ENCODE measurements around the gene AHI1.
A peak's percentile ranks its signal among the peaks of the same experiment; 100 is the strongest.

Gene AHI1

GRCh38 chr6:135497412-135498184, at the start of gene AHI1 (continued):
- TF ChIP-seq PRDM1 (tag by site-specific recombination; IDR thresholded peaks at IDR 0.05) (no peak), OVOL3 (tag by site-specific recombination; IDR thresholded peaks at IDR 0.05) (no peak), ZNF394 (tag by site-specific recombination; IDR thresholded peaks at IDR 0.05; ENCODE audit: borderline replicate concordance) (no peak; the same call in 1 of the 2 replicates), SCRT2 (tag by site-specific recombination; IDR thresholded peaks at IDR 0.05) (no peak), ZNF324 (tag by site-specific recombination; IDR thresholded peaks at IDR 0.05) (peak; percentile 80), RBAK (tag by site-specific recombination; IDR thresholded peaks at IDR 0.05) (no peak), ZNF341 (tag by site-specific recombination; IDR thresholded peaks at IDR 0.05; ENCODE audit: low read depth) (peak; percentile 87), ZNF221 (tag by site-specific recombination; IDR thresholded peaks at IDR 0.05; ENCODE audit: borderline replicate concordance) (no peak), ZEB2 (tag by site-specific recombination; IDR thresholded peaks at IDR 0.05) (peak; percentile 92), ZNF211 (tag by site-specific recombination; IDR thresholded peaks at IDR 0.05; ENCODE audit: low read depth) (no peak), TRIM28 (IDR thresholded peaks at IDR 0.05; ENCODE audit: borderline replicate concordance, low read length) (peak; percentile 28; the same call in 1 of the 2 replicates), ZNF776 (tag by site-specific recombination; IDR thresholded peaks at IDR 0.05; ENCODE audit: borderline replicate concordance) (no peak), REST (tag by site-specific recombination; IDR thresholded peaks at IDR 0.05) (peak; percentile 67), ZNF629 (tag by site-specific recombination; IDR thresholded peaks at IDR 0.05) (peak; percentile 91), ZBTB17 (tag by site-specific recombination; IDR thresholded peaks at IDR 0.05) (peak; percentile 85), ZNF223 (tag by site-specific recombination; IDR thresholded peaks at IDR 0.05) (no peak), IKZF3 (tag by site-specific recombination; IDR thresholded peaks at IDR 0.05) (peak; percentile 64; the same call in 1 of the 2 replicates), ZNF114 (tag by site-specific recombination; IDR thresholded peaks at IDR 0.05) (no peak), ZNF157 (tag by site-specific recombination; IDR thresholded peaks at IDR 0.05) (no peak), MZF1 (tag by site-specific recombination; IDR thresholded peaks at IDR 0.05; ENCODE audit: borderline replicate concordance) (no peak), ZNF23 (tag by site-specific recombination; IDR thresholded peaks at IDR 0.05; ENCODE audit: borderline replicate concordance) (no peak), ZFHX2 (tag by site-specific recombination; conservative IDR thresholded peaks at IDR 0.05) (peak; percentile 94), ZNF510 (tag by site-specific recombination; IDR thresholded peaks at IDR 0.05; ENCODE audit: insufficient replicate concordance) (no peak), ZNF174 (tag by site-specific recombination; IDR thresholded peaks at IDR 0.05) (no peak), ZFP41 (tag by site-specific recombination; IDR thresholded peaks at IDR 0.05; ENCODE audit: borderline replicate concordance) (no peak), GLIS2 (tag by site-specific recombination; IDR thresholded peaks at IDR 0.05) (peak; percentile 88), ZNF19 (tag by site-specific recombination; IDR thresholded peaks at IDR 0.05; ENCODE audit: low read depth) (no peak)
- TF ChIP-seq, protein P1, sequence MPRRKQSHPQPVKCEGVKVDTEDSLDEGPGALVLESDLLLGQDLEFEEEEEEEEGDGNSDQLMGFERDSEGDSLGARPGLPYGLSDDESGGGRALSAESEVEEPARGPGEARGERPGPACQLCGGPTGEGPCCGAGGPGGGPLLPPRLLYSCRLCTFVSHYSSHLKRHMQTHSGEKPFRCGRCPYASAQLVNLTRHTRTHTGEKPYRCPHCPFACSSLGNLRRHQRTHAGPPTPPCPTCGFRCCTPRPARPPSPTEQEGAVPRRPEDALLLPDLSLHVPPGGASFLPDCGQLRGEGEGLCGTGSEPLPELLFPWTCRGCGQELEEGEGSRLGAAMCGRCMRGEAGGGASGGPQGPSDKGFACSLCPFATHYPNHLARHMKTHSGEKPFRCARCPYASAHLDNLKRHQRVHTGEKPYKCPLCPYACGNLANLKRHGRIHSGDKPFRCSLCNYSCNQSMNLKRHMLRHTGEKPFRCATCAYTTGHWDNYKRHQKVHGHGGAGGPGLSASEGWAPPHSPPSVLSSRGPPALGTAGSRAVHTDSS (tag by site-specific recombination; IDR thresholded peaks at IDR 0.05), result no peak
- TF ChIP-seq, protein P2, sequence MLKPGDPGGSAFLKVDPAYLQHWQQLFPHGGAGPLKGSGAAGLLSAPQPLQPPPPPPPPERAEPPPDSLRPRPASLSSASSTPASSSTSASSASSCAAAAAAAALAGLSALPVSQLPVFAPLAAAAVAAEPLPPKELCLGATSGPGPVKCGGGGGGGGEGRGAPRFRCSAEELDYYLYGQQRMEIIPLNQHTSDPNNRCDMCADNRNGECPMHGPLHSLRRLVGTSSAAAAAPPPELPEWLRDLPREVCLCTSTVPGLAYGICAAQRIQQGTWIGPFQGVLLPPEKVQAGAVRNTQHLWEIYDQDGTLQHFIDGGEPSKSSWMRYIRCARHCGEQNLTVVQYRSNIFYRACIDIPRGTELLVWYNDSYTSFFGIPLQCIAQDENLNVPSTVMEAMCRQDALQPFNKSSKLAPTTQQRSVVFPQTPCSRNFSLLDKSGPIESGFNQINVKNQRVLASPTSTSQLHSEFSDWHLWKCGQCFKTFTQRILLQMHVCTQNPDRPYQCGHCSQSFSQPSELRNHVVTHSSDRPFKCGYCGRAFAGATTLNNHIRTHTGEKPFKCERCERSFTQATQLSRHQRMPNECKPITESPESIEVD (tag by site-specific recombination; IDR thresholded peaks at IDR 0.05), result 0 out of 2 replicates have a peak, but pooled peaks have one; percentile 13
- TF ChIP-seq, protein P3, sequence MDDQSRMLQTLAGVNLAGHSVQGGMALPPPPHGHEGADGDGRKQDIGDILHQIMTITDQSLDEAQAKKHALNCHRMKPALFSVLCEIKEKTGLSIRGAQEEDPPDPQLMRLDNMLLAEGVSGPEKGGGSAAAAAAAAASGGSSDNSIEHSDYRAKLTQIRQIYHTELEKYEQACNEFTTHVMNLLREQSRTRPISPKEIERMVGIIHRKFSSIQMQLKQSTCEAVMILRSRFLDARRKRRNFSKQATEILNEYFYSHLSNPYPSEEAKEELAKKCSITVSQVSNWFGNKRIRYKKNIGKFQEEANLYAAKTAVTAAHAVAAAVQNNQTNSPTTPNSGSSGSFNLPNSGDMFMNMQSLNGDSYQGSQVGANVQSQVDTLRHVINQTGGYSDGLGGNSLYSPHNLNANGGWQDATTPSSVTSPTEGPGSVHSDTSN (CRISPR knock-in tag; IDR thresholded peaks at IDR 0.05), result peak; percentile 91; the same call in 1 of the 2 replicates
- TF ChIP-seq, protein P4, sequence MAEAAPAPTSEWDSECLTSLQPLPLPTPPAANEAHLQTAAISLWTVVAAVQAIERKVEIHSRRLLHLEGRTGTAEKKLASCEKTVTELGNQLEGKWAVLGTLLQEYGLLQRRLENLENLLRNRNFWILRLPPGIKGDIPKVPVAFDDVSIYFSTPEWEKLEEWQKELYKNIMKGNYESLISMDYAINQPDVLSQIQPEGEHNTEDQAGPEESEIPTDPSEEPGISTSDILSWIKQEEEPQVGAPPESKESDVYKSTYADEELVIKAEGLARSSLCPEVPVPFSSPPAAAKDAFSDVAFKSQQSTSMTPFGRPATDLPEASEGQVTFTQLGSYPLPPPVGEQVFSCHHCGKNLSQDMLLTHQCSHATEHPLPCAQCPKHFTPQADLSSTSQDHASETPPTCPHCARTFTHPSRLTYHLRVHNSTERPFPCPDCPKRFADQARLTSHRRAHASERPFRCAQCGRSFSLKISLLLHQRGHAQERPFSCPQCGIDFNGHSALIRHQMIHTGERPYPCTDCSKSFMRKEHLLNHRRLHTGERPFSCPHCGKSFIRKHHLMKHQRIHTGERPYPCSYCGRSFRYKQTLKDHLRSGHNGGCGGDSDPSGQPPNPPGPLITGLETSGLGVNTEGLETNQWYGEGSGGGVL (tag by site-specific recombination; IDR thresholded peaks at IDR 0.05), result peak; percentile 59; the same call in 1 of the 2 replicates

Measured in HEK293 (cell line).